ENCODE measurements around the gene SPRY1.

DNA sequence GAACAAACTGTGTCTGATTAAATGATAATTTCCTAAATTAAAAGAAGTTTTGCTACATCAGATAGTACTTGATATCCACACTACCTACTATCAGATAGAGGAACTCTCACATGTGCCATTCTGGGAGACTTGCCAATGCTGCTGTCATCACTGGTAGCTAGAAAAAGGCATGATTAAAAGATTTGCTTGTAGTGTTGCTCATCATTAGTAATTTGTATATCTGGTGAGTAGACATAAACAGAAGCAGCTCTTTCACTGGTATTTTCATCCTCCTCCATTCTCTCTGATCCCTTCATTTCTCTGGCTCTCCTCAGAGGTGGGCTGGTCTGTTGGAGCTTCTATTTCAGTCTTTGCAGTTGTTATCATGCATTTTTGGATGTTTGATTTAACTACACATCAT lies 56.0 kb downstream of the SPRY1 start:
- TF ChIP-seq, protein P1, sequence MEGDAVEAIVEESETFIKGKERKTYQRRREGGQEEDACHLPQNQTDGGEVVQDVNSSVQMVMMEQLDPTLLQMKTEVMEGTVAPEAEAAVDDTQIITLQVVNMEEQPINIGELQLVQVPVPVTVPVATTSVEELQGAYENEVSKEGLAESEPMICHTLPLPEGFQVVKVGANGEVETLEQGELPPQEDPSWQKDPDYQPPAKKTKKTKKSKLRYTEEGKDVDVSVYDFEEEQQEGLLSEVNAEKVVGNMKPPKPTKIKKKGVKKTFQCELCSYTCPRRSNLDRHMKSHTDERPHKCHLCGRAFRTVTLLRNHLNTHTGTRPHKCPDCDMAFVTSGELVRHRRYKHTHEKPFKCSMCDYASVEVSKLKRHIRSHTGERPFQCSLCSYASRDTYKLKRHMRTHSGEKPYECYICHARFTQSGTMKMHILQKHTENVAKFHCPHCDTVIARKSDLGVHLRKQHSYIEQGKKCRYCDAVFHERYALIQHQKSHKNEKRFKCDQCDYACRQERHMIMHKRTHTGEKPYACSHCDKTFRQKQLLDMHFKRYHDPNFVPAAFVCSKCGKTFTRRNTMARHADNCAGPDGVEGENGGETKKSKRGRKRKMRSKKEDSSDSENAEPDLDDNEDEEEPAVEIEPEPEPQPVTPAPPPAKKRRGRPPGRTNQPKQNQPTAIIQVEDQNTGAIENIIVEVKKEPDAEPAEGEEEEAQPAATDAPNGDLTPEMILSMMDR (IDR thresholded peaks at IDR 0.05): no peak
- TF ChIP-seq POLR2A (IDR thresholded peaks at IDR 0.05; ENCODE audit: low read depth) (no peak), POLR2AphosphoS5 (IDR thresholded peaks at IDR 0.05) (no peak), EP300 (IDR thresholded peaks at IDR 0.05) (no peak)

All from esophagus muscularis mucosa (tissue), 4 donors.